ENCODE results near the gene RAD51AP1.
A peak's percentile ranks its signal among the peaks of the same experiment; 100 is the strongest.

RAD51AP1 gene

DNA sequence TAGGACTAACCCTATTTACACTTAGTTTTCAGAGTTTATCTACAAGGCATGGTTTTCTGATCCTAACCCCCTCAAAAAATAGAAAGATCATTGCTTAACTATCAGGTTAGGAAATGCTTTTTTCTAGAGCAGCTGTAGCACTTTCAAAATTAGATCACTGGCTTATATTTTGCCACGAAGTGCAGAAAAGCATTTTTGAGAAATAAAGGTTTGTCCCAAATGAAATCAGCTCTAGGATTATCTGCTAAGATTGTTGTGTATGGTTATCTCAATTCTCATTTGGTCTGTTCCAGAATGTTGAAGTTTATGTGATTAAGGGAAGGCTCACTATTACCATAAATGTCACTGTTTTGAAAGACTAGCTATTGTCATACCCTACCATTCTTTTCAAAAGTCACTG, 13.5 kb downstream of the RAD51AP1 start:
- no peak for DNase-seq

GRCh38 chr12:4553943-4554342, 15.3 kb downstream of the RAD51AP1 start:
- no peak for DNase-seq

- no peak for DNase-seq
Measured at GRCh38 chr12:4555804-4556203, 17.1 kb downstream of the RAD51AP1 start.

DNA sequence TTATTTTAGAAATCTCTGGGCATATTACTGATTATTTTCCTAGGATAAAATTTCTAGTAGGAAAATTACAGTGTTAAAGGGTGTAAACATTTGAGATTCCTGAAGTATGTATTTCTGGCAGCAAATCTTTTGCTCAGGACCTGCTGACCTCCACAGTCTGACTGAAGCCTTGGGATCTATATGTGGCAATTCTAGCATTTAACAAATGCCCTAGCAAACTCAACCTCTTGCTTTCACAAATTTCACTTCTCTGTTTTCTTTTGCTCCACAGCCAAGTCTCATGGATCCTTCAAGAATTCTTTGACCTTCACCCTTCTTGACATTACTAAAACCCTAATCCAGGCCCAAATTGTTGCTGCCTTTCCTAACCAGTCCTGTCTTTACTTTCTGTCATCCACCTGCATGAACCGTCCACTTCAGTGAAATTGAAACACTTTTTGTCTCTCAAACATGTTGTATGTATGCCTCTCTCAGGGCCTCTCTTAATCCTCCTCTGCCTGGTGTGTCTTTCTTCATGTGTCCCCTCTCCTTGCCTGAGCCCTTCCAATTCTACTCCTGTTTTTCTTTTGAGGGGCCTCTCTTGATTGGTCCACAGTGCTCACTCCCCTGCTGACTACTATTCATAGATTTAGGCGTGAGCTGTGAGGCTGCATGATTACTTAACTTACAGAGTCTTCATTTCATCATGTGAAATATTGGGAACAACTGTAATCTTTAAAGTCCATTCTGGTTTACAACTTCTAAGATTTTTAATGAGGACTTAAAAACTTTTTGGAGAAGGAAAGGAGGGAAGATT, 18.2 kb downstream of the RAD51AP1 start:
- no peak for DNase-seq

DNA sequence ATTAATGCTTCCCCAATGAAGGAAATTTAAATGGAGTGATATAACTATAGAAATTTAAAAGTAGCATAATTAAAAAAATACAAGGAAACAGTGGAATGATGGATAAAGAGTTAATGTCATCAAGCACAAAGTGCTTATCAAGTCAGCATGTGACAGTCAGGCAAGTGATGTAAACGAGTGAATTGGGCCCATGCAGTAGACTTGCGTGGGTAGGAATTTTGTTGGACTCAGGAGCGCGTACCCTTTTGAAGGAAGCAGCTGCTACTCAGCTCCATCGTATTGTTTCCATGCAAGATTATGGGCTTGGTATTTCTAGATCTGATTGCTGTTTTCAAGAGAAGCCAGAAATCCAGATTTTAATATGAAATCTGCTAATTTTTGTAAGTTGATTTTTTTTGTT, 18.9 kb downstream of the RAD51AP1 start:
- DNase-seq, result no peak

DNA sequence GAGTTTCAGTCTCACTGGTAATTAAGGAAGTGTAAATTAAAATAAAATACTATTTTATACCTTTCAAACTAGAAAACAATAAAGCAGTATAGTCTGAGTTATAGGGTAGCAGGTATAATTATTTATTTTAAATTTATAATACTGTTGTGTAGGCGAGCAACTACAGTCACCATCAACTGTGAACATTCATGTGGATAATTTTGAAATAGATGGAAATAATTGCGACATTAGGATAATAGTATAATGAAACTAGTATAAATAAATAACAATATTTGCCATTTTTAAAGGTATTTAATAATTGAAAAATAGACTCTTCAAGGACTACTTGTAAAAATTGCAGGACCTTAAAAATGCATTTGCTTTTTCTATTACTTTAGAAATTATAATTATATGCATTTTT, 19.5 kb downstream of the RAD51AP1 start:
- no peak for DNase-seq

DNA sequence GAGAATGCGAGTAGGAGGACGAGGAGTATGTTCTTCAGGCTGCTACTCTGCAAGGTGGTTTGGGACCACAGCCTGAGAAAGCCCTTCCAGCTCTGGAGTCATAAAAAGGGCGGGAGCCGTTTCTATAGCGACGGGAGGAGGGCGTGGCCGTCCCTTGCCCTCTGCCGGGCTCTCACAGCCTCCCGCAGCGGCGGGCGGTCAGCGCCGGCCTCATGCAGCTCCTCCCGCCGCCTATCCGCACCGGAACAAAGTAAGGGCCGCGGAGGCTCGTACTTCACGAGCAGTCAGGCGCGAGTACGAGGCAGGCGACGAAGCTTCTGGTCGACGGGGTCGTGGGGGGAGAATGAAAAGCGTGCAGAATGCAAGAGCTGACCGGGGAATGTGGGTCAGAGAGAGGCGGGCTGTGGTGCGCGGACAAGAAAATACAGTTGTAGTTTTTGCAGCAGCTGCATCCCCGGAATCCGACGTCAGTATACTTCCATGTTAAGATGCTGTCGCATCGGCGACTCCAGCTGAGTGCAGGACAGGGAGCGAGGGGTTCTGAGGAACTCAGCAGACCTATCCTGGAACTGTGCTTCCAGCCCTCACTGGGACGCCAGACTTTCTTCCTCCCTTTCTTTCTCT, 23.5 kb downstream of the RAD51AP1 start, which contains the start of gene DYRK4:
TSS of gene DYRK4 (plus strand) at position 175 of the 624 bp plus-strand sequence. CDS start at position 213, 38 bp downstream.
- DNase-seq, result peak; percentile 70

DNA sequence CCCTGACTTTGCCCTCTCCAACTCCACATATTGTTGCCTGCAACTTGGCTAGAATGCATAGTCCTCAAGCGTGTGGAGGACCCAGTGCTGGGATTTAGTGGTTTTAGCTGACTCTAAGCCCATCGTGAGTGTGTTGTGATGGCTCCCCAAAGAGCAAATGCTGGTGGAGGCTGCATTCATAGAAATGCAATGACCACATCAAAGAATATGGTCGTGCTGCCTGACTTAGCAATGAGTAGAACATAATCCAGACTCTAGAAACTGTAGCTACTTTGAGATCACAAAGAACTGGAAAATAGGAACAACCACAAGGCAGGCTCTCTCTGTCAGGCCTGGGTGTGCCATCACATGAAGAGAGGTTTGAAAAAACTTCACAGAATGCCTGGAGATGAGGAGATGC, 24.6 kb downstream of the RAD51AP1 start:
- peak; percentile 7 for DNase-seq

DNA sequence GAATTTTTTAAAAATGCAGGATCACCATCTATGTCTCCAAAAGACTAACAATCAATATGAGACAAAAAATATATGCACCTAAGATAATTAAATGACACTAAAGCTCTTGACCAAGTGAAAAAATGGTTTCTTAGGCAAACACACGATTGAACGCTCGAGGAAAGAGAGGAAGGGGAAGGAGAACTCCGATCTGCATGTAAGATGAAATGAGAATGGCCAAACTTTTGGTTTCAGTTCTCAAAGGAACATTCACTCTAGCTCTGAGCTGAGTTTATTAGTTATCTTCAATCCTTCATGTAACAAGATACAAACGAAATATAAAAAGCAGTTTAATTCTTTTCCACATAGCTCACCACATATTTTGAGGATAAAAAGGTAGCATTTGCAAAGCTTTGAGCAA, 26.1 kb downstream of the RAD51AP1 start:
- no peak for DNase-seq

GRCh38 chr12:4566474-4566873, 27.8 kb downstream of the RAD51AP1 start:
- no peak for DNase-seq

DNA sequence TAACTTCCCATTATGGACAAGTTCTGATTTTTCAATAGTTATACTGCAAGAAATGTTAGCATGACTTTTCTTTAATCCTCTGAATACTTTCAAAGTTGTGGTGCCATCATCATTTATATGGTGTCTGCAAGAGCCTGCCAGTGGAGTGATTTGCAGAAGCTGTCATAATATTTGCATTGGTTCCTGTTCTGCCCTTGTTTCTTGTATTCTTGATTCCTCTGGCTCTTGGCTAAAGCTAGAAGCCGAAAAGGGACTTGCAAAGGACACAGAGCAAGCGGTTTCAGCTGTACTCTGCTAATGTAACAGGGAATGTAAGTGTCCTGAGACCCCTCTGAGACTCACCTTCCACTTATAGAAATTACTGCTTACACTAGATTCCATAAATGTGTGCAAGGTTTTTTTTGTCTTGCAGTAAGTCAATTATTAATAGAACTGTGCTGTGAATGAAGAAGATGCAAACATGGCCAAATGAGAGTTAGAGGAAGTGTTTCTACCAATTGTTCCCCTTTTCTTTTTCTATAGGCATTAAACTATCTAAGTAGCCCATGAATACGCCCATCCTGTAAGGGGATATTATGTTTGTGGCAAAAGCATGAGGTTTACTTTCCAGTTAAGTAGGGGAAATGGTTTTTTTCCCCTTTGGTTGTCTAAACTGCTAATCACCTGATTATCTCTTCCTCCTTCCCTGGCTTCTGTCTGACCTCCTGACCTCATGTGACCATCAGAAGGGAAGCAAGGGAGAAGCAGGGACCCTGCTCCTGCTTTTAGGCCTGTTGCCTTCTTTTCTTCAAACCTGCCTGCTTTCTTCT, 28.6 kb downstream of the RAD51AP1 start:
- DNase-seq, result no peak

- no peak for DNase-seq
Measured at GRCh38 chr12:4569261-4569660, 30.6 kb downstream of the RAD51AP1 start.

- DNase-seq, result no peak
Measured at GRCh38 chr12:4572680-4573079, 34.0 kb downstream of the RAD51AP1 start.

DNA sequence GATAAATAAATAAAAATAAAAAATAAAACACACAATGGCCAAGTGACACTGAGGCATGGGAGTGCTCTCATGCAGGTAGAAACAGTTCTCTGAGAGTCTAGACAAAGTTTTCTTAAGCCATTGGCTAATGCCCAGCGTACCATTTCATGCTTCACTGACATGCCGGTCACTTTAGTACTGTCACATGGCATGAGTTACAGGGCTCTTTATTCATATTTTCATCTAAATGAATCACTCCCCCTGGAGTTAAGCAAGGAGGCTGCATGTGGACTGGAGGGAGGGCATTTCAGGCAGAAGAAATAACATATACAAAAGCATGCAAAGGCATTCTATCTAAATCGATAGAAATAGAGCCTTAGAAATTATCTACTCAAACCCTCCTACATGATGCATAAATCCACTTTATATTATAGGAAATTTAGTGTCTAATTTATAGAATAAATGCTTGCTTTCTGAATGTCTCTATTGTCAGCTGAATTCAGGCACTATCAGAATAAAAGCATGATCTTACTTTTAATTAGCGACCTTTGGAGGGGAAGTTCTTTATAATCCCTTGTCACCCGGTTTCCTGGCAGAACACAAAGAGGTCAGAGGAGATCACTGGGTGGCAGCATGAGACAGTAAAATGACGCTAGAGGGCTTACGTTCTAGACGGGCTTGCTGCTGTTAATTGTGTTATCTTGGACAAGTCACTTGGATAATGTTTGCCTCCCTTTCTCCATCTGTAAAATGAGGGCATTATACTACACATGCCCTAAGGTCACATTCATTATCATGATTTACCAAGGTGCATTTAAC, 40.8 kb downstream of the RAD51AP1 start:
- DNase-seq, result no peak

DNA sequence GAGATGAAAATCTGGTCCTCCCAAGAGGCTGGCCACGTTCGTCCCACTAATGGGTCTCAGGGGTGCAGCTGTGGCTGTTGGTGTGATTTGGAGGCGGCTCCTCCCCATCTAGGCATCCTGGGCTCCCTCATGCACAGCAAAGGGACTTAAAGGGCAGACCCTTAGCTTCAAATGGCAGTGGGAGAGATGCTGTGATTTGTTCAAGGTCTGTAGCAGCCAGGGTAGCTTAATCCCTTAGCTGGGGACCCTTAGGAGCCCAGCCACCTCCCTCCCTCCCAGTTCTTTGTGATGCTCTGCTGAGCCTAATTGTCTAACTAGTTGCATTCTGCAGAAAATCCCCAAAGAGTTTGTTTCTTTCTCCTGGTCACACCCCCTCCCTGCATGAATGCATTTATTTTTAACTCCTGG, 41.6 kb downstream of the RAD51AP1 start:
- no peak for DNase-seq

GRCh38 chr12:4584281-4584680, 45.6 kb downstream of the RAD51AP1 start:
- DNase-seq, result no peak

- DNase-seq, result no peak
Measured at GRCh38 chr12:4584896-4585295, 46.2 kb downstream of the RAD51AP1 start.

DNA sequence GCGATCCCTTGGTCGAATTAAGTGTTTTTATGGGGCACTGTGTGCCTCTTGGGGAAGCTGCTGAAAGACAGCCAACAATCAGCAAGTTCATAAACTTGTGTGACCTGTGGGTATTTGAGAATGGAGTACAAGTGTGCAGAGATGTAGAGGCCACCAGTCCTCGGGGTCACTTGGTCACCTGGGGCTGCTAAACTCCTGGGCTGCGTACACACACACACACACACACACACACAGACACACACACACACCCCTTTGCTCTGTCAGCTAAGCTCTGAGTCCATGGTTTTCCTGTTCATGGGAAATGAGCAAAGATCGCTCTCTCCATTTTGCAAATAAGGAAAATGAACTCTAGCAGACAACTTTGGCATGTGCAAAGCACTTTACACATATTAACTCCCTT, 47.8 kb downstream of the RAD51AP1 start:
- no peak for DNase-seq

DNA sequence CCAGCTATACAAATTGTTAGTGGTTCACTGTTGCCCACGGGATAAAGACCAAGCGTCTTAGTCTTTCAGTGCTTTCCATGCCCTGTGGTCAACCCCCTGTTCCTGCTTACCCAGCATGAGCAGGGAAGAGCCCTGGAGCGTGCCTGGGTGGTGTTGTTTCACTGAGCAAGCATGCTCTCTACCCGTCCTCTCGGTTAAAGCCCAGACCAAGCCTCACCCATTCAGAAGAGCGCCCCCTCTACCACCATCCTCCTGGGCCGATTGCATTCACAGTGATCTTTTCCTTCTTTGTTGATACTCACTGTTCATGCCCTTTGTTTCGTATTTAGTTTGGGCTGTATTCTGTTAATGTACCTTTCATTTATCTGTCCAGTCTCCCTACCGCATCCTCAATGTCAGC, 48.4 kb downstream of the RAD51AP1 start:
- no peak for DNase-seq

GRCh38 chr12:4588916-4589315, 50.2 kb downstream of the RAD51AP1 start:
- no peak for DNase-seq

DNA sequence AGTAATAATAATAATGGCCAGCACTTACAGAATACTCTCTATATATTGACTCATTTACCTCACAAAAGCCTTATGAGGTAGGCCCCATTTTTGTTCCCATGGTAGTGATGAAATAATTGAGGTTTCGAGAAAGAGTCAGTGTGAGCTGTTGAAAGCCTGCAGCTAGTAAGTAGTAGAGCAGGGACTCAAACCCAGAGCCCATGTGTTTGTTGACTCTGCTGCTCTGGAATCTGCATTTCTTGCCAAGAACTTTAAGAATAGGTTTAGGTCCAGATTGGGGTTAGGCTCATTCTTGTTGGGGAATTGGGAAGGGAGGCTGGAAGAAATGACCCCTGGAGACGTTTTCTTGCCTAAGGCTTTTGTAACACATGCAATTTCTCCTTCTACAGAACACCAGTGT, 51.3 kb downstream of the RAD51AP1 start:
- DNase-seq, result no peak

DNA sequence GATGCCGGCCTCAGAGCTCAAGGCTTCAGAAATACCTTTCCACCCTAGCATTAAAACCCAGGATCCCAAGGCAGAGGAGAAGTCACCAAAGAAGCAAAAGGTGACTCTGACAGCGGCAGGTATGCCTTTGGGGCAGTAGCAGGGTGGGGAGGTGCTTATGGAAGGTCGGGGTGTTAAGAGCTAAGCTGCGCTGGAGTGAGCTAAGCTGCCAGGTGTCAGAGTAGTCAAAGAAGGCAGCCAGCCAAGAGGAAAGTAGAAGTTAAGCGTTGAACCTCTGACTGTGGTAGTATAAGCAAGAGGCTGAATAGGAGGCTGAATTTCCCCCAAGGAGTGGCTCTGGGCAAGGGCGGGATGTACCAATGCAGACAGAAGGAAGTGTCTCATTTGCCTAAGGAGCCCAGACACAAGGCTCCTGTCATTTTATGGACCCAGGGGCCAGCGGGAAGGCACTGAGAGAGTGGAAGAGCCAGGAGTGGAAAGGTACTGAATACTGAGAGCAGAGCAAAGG, 52.5 kb downstream of the RAD51AP1 start:
- no peak for DNase-seq

- no peak for DNase-seq
Measured at GRCh38 chr12:4595881-4596280, 57.2 kb downstream of the RAD51AP1 start.

All from fibroblast of upper back skin (primary cell).